Epithelial cell of esophagus (primary cell): ENCODE data around the gene RUNX1.

Experiments
- DNase-seq: peaks from one replicate; pipeline ENCODE4 v3.0.0; 2010; ENCODE audit warnings: low read depth
- H3K4me3 ChIP-seq: 2 replicates; pipeline ENCODE4 v1.5.1; 2011; ENCODE audit warnings: mild to moderate bottlenecking, low read length, control low read depth
- TF ChIP-seq, protein P1 (sequence below): IDR thresholded peaks from 2 replicates; pipeline ENCODE4 v1.5.1; 2011; ENCODE audit warnings: low read depth, mild to moderate bottlenecking, low read length, control low read depth, inconsistent platforms; ENCODE audit not compliant: insufficient read depth; ENCODE audit errors: missing control alignments

RUNX1 gene

GRCh38 chr21:34834852-34835501, 214.1 kb downstream of the RUNX1 start:
- no peak overlapping the region for H3K4me3 ChIP-seq
- TF ChIP-seq, protein P1, sequence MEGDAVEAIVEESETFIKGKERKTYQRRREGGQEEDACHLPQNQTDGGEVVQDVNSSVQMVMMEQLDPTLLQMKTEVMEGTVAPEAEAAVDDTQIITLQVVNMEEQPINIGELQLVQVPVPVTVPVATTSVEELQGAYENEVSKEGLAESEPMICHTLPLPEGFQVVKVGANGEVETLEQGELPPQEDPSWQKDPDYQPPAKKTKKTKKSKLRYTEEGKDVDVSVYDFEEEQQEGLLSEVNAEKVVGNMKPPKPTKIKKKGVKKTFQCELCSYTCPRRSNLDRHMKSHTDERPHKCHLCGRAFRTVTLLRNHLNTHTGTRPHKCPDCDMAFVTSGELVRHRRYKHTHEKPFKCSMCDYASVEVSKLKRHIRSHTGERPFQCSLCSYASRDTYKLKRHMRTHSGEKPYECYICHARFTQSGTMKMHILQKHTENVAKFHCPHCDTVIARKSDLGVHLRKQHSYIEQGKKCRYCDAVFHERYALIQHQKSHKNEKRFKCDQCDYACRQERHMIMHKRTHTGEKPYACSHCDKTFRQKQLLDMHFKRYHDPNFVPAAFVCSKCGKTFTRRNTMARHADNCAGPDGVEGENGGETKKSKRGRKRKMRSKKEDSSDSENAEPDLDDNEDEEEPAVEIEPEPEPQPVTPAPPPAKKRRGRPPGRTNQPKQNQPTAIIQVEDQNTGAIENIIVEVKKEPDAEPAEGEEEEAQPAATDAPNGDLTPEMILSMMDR: no peak
- no peak for DNase-seq

DNA sequence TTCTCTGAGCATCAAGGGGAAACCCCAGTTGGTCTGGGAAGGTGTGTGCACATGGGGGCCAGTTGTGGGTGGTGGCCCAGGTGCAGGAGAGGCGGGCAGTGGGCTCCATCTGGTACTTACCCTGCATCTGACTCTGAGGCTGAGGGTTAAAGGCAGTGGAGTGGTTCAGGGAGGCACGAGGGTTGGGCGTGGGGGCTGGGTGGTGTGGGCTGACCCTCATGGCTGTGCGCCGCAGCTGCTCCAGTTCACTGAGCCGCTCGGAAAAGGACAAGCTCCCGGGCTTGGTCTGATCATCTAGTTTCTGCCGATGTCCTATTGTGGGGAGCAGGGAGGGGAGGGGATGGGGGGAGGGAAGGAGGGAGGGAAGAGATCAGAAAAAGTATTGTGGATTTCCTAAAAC, 214.8 kb downstream of the RUNX1 start:
- TF ChIP-seq, protein P1: no peak
- H3K4me3 ChIP-seq: no peak overlapping the region
- DNase-seq: no peak

- TF ChIP-seq, protein P1: no peak
- DNase-seq: no peak
- no peak overlapping the region for H3K4me3 ChIP-seq
These were observed 215.6 kb downstream of the RUNX1 start for GRCh38 chr21:34833465-34833864.

- DNase-seq: no peak
- TF ChIP-seq, protein P1: no peak
- no peak overlapping the region for H3K4me3 ChIP-seq
These were observed 218.5 kb downstream of the RUNX1 start for GRCh38 chr21:34830386-34831170.

GRCh38 chr21:34827445-34828235, 221.5 kb downstream of the RUNX1 start:
- H3K4me3 ChIP-seq: no peak overlapping the region
- no peak for DNase-seq
- TF ChIP-seq, protein P1: no peak

- H3K4me3 ChIP-seq: no peak overlapping the region
- TF ChIP-seq, protein P1: no peak
- DNase-seq: no peak
These were observed 222.3 kb downstream of the RUNX1 start for GRCh38 chr21:34826836-34827235.
